Measurements from ENCODE around the gene C13orf42.
A peak's percentile ranks its signal among the peaks of the same experiment; 100 is the strongest.

C13orf42 gene

DNA sequence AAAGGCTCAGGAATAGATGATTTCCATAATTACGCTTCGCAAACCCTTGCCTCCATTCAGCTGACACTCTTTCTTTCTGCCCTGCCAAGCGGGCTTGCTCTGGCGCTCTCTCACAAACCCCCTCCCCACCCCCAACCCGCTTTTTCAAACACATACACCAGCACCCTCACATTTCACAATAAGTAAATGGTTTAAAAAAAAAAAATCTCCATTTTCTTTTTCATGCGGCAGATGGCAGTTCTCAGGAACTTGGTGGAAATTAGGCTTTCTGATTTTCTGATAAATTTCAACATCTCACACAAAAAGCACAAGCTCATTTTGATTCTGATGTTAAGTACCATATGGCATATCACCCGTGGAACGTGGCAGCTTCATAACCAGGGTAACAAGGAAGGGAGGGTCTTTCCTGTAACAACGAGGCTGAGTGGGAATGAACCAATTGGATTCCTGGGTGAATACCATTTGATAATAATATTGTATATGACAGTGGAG is 43.8 kb downstream of the C13orf42 start:
- DNase-seq, result peak in 8 of 58 donors; percentile 2 to 19 (median 6)

DNA sequence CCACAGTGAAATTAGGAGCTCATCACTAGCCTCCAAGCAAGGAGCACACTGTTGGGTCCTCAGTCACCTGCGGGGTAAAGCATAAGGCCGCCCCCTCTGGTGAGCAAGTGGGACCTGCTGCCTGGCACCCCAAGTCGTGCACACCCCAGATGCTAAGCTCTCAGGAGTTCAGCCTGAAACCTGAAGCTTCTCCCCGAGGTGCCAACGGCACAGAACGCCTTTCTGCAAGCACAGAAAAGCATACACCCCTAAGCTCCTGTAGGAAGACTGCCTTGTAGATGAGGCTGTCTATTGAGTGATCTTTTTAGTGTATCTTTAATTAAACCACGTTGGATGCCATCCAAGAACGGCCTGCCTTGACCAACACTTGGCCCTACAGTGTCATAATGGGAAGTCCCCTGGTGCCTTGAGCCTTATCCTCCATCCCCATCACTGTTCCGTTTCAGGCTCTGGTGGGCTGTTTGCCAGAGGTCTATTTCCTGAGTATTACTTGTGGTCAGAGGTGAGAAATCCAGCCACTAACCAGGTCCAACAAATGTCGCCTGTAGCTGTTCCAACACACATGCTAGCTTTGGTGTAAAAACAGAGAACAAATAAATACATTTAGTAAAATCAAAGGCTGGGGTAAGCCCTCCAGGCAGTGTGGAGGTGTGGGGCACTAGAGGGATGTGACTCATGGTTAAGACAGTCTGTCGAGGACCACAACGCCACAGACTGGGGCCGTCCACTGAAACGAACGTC is 44.8 kb downstream of the C13orf42 start:
- peak in 1 of 58 donors; percentile 2 for DNase-seq

GRCh38 chr13:51065372-51066090 is 45.5 kb downstream of the C13orf42 start:
- no peak for DNase-seq

GRCh38 chr13:51064753-51065152 is 46.3 kb downstream of the C13orf42 start:
- DNase-seq, result no peak

DNA sequence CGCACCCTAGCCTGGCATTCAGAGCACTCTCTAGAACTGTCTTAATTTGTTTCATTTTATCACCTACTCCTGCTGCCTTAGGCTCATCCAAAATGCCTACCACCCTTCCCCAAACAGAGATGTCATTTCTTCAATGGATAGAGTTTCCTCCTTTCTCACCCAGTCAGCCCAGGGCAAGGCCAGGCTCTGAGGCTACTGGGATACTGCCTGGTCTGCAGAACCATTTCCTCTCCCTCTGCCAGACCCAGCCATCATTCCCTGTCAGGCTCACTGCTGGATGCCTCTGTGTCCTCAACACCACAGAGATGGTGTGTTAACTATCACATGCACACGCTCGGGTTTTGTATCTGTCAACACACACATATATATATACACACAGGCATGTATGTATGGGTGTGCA is 47.2 kb downstream of the C13orf42 start:
- DNase-seq, result no peak

GRCh38 chr13:51058461-51059167 is 52.5 kb downstream of the C13orf42 start:
- no peak for DNase-seq

- no peak for DNase-seq
Measured at GRCh38 chr13:51057906-51058305, 53.2 kb downstream of the C13orf42 start.

DNA sequence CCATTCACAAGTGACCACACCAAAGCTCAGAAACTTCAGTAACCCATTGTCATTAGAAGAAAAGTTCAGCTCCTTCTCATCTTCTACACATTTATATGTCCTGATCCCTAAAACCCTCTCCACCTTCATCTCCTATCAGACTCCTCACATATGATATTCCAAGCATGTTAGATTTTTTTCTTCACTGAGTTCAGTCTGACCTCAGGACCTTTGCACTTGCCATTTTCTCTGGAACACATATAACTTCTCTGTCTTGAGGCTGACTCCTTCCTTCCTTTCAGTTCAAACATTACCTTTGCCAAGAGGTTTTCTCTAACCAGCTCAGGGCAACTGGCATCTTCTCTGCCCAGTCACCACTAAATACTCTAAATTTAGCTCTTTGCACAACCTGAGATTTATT is 54.1 kb downstream of the C13orf42 start:
- no peak for DNase-seq

GRCh38 chr13:51052581-51052980 is 58.5 kb downstream of the C13orf42 start:
- no peak for DNase-seq

DNA sequence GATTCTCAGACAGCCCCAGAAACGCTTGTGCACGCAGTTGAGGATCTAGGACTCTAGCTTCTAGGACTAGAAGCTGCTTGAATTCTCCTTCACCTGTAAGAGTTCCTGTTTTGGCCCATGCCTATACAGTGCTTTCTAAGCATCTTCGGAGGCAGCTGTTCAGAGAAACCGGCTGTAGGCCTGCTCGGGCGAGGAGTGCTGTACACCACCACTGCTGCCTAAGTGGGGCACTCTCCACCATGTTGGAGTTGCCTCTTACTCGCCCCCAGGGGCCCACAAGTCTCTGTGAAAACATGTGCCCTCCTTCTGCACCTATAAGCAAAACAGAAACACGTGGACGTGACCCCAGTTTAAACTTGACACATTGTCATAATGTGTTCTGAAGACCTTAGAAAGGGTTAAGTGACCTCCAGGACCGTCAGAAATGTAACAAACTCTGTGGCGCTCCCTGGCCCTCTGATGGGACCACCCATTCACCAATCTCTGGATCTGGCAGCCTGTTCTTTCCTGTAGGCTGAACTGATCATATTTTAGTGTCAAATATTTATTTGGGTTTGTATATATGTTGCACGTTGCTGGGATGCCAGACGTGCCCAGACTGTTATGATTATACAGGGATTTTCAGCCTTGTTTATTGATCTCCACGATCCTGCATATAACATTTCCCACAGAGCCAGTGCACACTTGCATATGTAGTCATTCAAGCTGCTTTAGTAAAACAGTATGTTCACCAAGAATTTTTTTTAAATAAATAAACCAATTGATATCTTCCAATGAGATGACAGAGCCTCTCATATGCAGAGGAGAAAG is 60.8 kb downstream of the C13orf42 start:
- DNase-seq, result no peak

DNA sequence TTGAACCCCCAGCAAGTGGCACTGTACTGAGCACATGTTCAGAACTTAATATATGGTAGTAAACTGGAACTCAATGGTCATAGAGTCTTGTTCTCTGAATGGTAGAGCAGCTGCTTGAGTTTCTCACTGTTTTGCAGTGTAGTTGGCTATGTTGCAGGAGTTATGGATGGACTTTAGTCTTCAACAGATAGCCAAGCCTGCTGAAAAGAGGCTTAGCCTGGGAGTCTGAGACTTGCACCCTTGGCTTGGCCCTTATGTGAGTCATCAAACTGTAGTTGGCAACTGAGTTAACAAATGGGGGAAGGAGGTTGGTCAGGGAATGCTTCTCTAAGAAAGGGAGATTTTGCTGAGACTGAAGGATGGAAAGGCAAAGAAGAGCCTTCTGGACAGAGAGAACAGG is 62.5 kb downstream of the C13orf42 start:
- no peak for DNase-seq

DNA sequence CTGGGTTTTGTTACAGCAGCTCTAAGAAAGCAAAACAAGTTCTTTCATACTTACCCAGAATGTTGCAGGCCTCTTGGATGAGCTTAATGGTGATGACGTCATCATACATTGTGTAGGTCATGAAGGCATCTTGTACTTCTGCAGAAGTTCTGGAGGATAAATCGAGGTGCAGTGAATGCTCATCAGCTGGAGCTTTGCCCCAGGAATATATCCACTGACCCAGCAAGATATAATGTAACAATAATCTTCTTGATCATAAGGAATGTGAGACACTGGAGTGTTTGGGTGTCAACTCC is 63.0 kb downstream of the C13orf42 start:
- no peak for DNase-seq

GRCh38 chr13:51047434-51048165 is 63.5 kb downstream of the C13orf42 start:
- DNase-seq, result no peak

- no peak for DNase-seq
Measured at GRCh38 chr13:51045451-51045850, 65.6 kb downstream of the C13orf42 start.

DNA sequence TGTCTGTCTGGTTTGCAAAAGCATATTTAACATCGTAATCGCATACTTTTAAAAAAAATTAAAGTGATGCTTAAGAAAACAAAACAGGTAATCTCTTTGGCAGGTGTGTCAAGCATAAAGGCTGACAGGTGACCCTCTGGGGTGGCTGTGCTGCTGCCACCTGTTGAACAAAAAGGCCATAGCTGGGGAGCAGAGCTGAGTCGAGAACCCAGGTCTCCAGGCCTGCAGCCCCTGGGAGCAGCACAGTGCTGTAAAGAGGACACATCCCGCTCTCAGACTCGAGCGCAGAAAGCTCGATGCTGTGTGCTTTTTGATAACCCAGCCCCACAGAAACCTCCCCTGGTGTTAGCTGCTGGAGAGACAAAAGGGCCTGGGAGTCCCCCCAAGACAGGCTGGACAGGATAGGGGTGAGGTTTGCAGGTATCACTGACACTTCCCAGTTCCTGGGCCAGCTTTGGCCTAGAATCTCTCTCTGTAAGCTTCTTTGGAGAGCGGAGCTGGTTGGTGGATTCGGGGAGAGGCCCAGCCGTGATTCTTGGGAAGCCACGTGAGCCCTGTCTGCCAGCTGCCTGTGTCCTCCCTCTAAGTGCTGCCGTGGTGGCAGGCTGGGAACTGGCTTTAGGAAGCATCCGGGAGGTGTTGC is 66.9 kb downstream of the C13orf42 start:
- no peak for DNase-seq

GRCh38 chr13:51043310-51043709 is 67.8 kb downstream of the C13orf42 start:
- no peak for DNase-seq

DNA sequence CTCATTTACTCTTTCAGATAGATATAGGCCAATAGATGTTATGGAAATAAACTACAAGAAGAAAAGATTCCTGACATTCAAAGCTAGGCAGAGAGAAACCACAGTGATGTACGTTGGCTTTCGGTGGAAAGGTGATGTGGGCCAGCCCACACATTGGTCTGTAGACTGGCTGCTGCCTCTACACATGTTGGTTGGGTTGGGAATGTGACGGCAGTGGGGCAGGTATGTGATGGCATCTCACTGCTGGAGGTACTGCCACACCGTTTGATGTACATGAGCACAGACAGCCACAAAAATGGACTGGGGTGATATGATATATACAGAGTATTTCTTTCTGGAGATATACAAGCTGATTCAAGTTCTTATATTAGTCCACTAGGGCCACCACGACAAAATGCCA is 69.4 kb downstream of the C13orf42 start:
- no peak for DNase-seq

GRCh38 chr13:51041126-51041525 is 69.9 kb downstream of the C13orf42 start:
- DNase-seq, result peak in 9 of 58 donors; percentile 5 to 51 (median 18)

DNA sequence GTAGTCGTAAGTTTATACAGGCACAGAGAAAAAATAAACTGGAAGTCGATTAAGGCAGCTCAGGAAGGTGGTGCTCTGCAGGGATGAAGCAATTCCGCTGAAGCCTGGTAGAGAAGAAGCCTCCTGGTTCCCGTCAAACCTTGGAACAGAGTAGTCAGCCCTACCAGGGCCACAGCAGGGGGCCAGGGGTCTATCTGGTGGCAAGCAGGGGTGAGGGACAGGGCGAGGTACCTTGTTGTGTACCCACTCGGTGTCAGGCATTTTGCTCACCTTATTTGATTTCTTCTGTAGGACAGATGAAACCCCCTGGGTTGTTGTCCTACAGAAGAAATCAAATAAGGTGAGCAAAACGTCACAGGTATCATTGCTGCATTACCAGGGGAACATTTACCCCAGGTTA is 70.6 kb downstream of the C13orf42 start:
- no peak for DNase-seq

GRCh38 chr13:51036418-51036817 is 74.7 kb downstream of the C13orf42 start:
- no peak for DNase-seq

Data from anterior cingulate cortex (tissue), 58 donors.